NCI-H146 treated with DMSO at 0.1 percent for 48 hours (cell line): ENCODE data around the gene TMPRSS9.
A peak's percentile ranks its signal among the peaks of the same experiment; 100 is the strongest.

Source experiments
- DNase-seq: peaks from one replicate; lab custom pipeline; 2025; ENCODE audit not compliant: unreplicated experiment; lab: John Stamatoyannopoulos, UW

TMPRSS9 gene

DNA sequence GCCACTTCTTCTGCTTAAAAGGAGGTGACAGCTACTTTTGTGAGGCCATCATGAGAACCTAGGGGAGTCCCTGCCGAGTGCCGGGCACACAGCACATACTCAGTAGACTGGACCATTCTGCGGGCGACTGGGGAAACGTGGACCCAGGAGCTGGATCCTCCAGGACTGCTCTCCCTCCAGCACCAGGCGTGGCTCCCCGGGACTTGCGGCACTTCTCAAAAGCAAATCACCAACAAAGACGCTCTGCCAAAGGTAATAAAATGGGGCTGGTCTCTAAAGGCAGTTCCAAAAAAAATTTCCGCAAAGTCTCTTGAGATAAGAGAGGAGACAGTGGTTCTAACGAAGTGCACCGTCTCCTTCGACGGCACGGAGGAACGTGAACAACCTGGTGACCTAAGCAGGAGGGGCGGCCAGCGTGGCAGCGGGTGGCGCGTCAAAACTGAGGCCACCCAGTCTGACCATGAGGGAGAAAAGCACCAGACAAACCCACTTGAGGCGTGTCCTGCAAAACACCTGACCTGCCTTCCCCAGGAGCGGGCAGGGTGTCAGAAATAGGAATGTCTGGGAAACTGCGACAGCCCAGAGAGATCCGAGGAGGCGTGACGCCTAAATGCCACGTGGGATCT, 1.4 kb upstream of the TMPRSS9 start:
- DNase-seq = no peak

DNA sequence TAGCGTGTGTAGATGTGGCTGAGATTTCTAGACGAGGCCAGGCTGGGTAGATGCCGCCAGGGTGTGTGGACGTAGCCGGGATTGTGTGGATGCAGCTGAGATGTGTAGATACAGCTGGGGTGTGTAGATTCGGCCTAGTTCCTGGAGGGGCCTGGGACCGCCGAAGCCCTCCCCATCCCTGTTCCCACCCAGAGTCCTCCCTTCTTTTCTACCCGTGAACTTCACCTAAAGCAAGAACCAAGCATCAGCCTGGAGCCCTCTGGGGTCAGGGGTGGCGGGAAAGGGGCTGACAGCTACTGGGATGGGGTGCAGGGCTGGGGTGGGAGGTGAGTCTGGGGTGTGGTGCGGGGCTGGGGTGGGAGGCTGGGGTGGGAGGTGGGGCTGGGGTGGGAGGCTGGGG, 768 bp downstream of the TMPRSS9 start:
- no peak for DNase-seq

DNA sequence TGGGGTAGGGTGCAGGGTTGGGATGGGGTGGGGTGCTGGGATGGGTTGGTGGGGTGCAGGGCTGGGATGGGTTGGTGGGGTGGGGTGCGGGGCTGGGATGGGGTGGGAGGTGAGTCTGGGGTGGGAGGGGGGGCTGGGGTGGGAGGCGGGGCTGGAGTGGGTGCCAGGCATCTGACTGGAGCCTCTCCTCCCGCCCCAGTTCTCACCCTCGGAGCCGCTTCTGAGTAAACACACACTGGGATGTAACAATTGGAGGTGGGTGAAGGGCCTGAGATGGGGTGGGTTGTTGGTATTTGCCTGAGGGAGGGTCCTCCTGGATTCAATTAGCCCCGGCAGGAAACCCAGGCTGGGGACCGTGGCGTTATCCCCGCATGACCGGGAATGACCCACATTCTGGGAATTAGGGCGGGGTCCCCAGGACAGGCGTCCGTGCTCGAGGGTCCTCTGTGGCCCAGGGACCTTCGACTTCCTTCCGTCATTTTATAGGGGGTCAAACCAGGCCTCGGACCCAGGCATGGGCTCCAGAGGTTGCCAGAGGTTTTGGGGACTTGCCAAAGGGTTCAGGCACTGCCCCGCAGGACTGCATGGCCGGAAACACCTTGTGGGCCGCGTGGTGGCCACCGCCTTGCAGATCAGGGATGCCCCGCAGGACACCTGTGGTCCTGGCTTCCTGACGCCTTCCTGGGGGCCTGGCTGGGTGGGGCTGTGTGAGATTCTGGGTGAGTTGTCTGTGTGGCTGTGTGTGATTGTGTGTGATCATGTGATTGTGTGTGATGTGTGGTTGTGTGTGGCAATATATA, 1.4 kb downstream of the TMPRSS9 start:
- DNase-seq = no peak

GRCh38 chr19:2362046-2362969, 2.2 kb downstream of the TMPRSS9 start:
- no peak for DNase-seq

GRCh38 chr19:2362970-2363300, 2.9 kb downstream of the TMPRSS9 start:
- DNase-seq = no peak

- no peak for DNase-seq
Measured at GRCh38 chr19:2363419-2363818, 3.4 kb downstream of the TMPRSS9 start.

GRCh38 chr19:2365201-2365970, 5.3 kb downstream of the TMPRSS9 start:
- no peak for DNase-seq

DNA sequence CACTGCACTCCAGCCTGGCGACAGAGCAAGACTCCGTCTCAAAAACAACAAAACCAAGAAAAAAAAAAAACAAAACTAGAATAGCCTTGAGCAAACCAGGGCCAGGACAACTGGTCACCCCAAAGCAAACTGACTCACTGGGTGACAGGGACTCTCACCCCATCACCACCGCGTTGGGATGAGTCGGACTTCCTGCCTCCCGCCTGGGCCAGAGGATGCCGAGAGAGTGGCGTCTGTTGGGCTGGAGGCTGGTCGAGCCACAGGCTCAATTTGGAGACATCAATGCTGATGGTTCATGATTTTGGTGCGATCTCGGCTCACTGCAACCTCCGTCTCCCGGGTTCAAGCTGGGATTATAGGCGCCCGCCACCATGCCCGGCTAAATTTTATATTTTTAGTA, 11.6 kb downstream of the TMPRSS9 start:
- no peak for DNase-seq

DNA sequence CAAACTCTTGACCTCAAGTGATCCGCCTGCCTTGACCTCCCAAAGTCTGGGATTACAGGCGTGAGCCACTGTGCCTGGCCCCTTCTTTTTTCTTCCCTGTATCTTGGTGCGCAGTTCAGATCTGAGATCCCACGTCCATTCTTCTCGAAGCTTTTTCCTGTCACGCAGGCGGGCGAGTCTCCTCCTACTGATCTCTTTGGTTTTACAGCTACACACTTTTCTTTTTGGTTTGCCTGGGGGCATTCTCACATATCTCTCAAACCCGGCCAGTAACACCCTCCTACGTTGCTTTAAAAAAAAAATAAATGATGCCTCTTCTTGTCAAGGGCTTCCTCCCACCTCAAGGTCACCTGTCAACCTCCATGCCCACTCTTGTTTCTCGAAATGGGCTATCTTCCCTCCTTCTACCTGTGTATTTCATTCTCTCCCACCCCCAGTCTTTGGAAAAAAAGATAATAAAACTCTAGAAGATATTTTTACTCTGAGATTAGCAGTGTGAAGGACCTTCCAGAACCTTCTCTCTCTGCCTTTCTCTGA, 12.1 kb downstream of the TMPRSS9 start:
- DNase-seq = no peak

- DNase-seq = no peak
Measured at GRCh38 chr19:2374808-2375207, 14.7 kb downstream of the TMPRSS9 start.

- DNase-seq = no peak
Measured at GRCh38 chr19:2375353-2376121, 15.5 kb downstream of the TMPRSS9 start.

GRCh38 chr19:2376784-2377519, 16.9 kb downstream of the TMPRSS9 start:
- DNase-seq = peak; percentile 7

DNA sequence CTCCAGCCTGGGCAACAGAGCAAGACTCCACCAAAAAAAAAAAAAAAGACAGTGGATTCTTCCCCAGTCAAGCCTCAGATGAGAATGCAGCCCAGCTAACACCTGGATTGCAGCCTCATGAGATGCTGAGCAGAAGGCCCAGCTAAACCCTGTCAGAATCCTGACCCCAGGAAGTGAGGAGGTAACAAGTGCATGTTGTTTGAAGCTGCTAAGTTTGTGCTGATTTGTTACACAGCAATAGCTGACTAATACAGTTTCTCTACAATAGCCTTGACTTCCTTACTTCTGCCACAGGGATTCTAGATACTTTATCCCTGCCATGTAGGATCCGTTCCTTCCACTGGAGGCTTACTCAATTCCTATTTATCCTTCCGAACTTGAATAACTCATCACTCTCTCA, 20.5 kb downstream of the TMPRSS9 start:
- DNase-seq = no peak

DNA sequence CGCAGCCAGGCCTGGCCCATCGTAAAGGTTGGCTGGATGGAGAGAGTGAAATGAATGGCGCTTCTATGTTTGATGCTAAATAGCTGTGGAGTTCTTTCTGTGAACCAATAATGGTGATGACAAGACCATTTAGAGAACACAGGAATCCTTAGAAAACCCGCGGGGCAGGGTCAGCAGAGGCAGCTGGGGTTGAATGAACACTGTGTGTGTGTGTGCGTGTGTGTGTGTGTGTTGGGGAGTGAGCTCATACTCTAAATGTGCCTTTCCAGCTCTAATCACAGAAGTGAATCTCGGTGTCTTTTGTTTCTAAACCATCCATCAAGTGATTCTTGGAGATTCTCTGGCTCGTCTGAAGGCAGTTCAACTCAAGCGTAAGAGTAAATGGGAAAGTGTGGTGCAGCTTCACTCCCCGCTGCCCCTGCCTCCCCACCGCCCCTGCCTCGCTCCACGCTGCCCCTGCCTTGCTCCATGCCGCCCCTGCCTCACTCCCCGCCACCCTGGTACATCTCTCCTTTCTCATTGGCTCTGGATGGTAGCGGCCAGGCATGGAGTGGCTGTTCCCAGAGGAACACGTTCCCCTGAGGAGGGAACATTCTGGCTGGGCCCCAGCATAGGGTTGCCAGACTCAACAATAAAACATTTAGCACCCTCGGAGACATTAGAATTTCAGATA, 21.2 kb downstream of the TMPRSS9 start:
- DNase-seq = peak; percentile 24

DNA sequence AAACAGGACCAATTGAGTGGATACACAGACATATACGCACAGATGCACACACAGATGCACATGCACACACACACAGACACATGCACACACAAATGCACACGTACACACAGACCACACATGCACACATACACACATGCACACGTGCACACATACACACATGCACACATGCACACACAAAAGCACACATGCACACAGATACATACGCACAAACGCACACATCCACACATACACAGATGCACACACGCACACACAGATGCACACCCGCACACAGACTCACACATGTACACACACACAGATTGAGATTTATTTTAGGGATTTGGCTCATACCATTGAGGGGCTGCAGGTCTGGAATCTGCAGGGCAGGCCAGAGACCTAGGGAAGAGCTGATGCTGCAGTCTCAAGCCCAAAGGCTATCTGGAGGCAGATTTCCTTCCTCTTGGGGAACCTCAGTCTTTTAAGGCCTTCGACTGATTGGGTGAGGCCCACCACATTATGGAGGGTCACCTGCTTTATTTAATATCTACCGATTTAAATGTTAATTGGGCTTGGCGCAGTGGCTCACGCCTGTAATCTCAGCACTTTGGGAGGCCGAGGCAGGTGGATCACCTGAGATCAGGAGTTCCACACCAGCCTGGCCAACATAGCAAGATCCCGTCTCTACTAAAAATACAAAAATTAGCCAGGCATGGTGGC, 22.6 kb downstream of the TMPRSS9 start:
- DNase-seq = no peak

DNA sequence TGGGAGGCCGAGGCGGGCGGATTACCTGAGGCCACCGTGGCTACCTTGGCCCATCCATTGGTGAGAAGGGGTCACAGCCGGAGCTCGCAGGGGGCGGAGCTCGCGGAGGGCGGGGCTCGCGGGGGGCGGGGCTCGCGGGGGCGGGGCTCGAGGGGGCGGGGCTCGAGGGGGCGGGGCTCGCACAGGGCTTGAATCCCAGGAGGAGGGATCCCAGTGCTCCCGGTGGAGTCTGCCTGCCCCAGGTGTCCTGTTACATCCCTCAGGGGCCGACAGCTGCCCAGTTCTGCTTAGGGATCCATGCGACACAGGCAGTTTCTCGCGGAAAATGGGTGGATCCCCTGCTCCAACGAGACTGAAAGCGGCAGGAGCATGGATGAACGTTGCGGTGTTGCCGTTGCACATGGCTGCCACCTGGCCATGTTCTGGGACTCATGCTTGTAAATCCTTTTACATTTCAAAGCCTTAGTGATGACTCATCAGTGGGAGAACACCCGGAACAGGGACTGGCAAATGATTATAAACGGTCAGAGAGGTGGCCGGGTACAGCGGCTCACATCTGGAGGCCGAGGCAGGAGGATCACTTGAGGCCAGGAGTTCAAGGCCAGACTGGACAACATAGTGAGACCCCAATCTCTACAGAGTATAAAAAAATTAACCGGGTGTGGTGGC, 25.1 kb downstream of the TMPRSS9 start:
- peak; percentile 75 for DNase-seq

DNA sequence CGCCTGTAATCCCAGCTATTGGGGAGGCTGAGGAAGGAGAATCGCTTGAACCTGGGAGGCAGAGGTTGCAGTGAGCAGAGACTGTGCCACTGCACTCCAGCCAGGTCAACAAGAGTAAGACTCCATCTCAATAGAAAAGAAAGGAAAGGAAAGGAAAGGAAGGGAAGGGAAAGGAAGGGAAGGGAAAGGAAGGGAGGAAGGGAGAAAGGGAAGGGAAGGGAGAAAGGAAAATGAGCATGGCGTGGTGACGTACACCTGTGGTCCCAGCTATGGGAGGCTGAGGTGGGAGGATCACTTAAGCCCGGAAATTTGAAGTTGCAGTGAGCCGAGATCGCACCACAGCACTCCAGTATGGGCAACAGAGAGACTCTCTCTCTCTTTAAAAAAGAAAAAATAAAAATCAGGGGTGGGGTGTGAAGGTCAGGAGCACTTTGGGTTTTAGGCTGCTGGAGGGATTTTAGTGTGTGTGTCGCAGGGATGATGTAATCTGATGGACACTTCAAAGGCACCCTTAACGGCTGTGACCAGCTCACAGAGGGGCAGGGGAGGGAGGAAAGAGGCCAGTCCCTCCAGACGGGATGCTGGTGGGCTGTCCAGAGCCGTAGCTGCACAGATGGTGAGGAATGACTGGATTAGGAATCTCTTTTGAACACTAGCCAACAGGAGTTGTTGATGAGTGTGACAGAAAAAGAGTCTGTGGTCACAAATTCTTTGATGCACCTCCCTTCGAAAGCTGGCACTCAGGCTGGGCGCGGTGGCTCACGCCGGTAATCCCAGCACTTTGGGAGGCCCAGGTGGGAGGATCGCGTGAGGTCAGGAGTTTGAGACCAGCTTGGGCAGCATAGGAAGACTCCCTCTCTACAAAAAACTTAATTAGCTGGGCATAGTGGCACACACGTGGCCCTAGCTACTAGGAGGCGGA, 27.6 kb downstream of the TMPRSS9 start:
- DNase-seq = no peak
